HUDEP-2 (cell line): ENCODE results near the gene CFAP61.

Experiments
- DNase-seq, 76 experiments: peaks; one replicate each; lab custom pipeline; 2025; ENCODE audit not compliant: unreplicated experiment in 76 of 76; lab: John Stamatoyannopoulos, UW

Gene CFAP61

DNA sequence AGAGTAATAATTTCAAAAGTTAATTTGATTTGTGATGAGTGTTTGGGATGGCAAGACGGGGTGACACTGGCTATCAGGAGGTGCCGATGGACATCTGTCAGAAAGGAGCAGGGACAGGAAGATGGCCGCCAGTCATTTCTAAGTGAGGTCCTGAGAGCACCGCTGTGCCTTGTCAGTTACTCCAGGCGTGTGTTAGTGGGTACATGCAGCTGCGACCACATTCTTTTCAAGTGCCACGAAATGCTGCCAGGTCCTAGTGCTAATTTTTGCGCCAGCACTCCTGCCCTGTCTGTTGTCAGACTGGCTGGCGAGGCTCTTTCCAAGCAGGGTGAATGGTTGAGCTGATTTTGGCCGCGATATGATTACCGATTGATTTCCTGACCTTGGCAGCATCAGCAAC is 251.0 kb downstream of the CFAP61 start:
- DNase-seq = no peak

DNA sequence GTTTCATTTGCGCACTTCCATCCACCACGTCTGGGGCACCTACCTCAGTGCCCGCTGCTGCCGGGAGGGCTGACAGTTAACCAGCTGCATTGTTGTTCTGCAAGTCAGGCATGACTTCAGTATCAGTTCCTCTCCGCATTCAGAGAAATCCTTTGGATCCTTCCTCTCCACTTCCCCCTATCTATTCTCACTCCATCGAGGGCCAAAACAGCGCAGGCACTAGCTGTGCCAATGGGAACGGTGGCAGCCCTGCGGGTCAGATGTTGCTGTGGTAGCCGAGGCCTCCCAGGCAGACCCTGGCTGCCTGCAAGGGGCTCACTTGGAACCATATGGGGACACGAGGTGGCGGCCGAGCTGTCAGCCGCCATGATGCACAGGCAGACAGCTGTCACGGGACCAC is 251.4 kb downstream of the CFAP61 start:
- no peak for DNase-seq

DNA sequence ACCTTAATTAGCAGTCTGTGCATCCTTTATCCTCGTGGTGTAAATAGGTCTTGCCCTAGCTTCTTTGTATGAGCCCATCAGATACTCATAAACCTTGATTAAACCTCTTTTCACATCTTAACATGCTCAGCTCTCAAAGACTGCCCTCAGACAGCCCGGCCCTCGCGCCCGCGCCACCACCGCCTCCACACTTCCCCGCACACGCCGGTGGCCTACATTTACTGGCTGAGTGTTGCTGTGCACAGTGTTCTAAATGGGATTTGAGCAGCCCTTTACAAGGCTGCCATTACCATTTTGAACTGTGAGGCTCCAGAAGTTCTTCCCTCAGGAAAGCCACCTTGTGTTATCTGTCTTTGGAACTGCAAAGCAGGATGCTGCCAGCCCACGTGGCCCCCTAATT is 252.6 kb downstream of the CFAP61 start:
- DNase-seq = no peak

DNA sequence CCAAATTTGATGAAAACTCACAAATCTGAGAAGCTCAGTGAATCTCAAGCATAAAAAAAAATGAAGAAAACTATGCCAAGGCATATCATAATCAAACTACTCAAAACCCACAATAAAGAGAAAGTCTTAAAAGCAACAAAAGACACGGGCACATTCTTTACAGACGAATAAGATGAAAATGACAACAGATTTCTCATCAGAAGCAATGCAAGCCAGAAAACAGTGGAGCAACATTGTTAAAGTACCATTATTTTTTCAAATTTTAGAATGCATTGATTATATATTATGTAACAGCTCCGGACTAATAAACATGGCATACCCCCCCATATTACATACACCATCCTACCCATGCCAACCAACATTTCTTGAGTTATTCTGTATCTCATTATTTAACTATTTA is 260.2 kb downstream of the CFAP61 start:
- DNase-seq = no peak

DNA sequence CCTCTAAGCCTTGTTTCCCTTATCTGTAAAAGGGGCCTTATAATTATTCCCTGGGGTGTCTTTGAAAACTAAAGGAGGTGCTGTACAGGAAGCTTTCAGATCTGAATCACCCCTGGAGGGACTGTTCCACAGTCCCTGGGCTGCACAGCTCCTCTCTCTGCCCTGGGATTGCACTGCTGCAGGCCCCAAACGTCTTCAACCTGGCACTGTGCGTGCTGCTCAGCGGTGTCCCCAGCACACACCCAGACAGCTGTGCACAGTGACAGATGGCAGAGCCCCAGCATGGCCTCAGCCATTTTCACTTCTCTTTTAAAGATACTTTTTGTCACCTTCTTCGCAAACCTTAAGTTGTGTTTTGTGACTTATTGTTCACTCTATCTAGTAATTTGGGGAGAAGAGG is 264.9 kb downstream of the CFAP61 start:
- DNase-seq = no peak

DNA sequence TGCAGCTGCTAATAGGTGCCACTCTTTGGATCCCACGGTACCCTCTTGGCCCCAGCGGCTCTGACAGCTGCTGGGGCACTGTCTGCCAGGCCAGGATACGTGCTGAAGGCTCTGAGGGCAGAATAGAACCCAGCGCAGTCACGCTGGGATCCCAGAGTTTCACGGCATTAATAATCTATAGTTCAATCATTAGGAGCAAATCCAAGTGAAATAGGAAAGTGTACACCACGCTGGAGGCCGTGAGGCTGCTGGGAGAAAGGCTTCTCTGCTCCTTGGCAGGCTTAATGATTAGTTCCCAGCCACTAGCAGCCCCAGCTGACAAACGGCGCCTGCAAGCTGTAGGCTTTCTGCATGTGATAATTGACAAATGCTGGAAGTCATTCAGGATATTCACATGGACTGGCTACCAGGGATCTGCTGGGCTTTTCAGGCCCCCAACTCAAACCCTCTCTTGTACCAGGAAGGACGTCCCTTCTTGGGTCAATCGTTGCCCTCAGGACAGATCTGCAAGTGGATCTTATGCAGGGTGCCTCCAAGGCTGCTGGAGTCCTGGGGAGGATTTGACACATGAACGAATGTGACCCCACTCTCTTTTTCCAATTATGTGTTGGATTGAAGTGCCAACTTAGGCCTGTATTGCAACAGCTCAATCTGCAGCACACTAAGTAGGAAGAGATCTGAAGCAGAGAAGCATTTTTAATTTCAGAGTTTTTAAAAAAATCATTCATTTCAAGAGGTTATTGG is 265.5 kb downstream of the CFAP61 start:
- DNase-seq = no peak

DNA sequence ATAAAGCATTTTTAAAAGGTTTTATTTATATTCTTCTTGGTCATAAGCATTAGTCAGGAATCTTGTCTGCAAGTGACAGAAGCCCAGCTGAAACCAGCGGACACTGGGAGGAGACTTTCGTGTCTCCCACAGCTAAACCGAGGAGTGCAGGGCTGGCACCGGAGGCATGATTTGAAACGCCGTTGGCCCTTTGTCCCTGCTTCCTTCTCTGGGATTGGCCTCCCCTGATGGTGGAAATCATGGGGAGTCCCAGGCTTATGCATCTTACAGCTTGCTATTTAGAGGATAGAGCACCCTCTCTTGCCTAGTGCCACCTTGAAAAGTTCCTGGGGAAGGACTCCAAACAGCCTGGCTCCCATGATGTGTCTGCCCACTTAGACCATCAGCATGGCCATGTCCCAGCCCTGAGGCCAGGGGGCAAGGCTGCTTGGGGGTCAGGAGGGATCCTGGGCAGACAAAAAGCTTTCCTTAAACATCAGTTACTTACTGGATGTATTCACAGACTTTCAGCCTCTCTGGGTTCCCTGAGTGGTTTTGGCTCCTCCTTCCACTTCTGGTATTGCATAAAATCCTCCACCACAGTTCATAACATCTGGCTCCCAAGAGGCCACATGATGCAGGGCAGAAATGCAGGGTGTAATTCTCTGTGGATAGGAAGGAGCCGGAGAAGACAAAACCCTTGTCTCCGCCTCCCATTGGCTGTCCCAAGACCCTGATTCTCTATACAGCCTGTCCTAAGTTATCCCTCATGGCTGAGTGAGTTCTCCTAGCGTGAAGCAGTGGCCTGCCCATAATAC is 266.2 kb downstream of the CFAP61 start:
- no peak for DNase-seq

DNA sequence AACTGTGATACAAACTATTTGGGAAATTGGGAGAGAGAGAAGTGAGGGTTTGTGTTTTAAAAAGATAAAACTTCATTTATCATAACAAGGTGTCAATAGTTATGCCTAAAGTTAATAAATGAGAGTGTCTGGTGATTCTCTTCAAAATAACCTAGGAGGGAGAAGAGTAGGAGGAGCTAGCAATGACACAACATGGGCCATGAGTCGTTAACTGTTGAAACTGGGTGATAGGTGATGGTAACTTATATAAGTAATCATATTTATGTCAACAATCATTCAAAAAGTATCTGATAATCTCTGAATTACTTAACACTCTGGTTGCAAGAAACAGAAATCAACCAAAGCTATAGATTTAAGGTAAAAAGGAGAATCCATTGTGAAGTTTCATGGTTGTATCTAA is 268.8 kb downstream of the CFAP61 start:
- DNase-seq = no peak

DNA sequence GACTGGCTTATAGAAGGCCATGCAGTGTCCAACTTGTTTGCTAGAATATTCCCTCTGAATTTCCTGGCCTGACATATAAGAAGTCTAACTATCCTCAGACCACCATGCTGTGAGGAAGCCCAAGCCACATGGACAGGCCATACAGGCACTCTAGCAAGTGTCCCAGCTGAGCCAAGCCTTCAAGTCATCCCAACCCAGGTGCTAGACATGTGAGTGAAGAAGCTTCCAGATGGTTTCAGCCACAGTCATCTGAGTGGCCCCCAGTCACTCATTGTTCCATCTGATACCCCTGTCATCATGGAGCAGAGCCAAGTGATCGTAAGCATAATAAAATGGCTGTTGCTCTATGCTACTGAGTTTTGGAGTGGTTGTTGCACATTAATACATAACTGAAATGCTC is 269.6 kb downstream of the CFAP61 start:
- no peak for DNase-seq

DNA sequence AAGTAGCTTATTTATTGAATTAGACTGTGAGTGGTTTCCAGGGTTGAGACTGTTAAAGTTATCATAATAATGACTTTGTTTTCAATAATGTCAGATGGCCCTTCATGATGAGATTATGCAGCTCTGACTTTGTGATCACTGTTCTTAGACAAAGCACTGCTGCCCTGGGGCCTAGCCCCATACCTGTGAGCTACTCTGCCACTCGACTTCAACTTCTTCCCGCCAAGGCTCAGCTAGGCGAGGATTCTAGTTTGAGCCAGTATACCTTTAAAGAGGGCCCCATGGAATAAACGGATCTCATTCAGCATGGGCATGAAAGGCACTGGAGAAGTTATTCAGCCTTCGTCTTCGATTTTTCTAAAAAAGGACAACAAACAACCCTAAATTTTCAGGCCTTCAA is 270.6 kb downstream of the CFAP61 start:
- DNase-seq = no peak

DNA sequence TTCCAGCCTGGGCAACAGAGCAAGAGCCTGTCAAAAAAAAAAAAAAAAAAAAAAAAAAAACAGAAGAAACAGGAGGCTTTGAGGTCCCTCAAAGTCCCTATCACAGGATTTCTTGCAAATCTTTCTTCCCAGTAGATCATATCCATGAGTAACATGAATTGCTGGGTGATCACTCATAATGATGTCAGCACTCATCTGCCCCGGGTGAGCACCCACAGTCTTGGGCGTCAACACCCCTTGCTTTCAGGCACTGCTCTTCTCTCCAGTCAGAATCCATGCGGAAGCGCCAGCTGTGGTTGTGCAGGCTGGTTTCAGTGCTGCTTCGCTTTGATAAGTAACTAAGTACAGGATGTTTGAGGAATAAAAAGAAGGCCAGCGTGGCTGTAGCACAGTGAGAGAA is 275.4 kb downstream of the CFAP61 start:
- DNase-seq = no peak

DNA sequence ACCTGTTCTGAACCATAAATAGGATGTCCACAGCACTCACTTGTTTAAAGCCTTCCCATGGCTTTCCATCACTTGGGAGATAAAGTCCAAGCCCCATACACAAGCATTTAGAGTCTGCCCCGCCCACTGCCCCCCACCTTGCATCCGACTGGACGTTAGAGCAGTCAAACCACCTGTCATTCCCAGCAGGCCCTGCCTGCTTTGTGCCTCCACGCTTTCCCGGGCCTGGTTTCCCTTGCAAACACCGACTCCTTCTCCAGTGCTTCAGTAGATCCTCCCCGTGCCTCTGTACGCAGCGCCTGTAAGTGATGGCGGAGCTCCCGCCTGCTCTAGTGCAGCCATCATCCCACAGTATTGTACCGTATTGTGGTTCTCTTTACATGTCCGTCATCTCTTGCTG is 277.2 kb downstream of the CFAP61 start:
- no peak for DNase-seq

DNA sequence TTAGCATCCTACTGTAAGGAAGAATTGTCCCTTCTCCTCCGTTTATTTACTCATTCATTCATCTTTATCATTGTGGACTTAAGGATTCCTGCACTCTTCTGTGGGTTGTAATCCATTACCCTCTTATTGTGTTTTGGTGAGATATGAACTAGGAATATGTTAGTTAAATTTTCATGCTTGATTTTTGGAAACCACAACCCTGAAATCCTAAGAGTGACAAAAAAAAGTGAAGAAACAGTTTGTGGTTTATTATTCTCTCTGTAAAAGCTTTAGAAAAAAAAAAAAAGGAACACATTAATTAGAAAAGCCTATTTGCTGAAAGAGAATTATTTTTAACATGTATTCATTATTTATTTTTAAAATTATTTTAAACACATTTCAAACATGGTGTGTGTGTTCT is 278.8 kb downstream of the CFAP61 start:
- no peak for DNase-seq

DNA sequence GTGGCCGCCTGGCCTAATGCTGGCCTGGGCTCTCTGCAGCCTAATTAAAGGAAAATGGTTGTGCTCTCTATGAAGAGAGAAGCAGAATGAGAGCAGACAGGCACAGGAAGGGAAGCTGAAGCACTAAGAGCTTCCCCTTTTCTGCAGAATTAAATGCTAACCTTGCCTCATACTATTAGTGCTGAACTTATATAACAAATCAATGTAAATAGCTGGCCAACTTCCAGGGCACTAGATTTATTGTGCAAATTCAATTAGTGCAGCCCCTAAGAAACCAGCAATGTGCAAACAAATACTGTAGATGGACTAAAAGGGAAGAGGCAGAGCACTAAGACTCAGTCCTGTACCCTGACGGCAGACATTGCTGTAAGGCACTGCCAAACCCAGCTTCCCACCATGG is 279.5 kb downstream of the CFAP61 start:
- DNase-seq = no peak

DNA sequence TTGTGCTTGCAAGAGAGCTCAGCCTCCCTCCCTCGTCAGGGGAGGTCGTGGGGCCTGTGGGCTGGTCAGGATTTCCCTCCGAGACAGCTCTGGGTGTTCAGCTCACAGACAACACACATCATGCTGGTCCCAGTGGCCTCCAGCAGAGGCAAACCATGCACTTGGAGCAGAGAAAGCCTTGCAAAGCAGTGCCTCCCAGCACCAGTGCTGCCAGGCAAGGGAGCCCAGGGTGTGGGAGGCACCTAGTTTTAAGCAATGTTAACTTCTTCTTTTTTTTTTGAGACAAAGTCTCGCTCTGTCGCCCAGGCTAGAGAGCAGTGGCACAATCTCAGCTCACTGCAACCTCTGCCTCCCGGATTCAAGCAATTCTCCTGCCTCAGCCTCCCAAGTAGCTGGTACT is 281.5 kb downstream of the CFAP61 start:
- DNase-seq = no peak

DNA sequence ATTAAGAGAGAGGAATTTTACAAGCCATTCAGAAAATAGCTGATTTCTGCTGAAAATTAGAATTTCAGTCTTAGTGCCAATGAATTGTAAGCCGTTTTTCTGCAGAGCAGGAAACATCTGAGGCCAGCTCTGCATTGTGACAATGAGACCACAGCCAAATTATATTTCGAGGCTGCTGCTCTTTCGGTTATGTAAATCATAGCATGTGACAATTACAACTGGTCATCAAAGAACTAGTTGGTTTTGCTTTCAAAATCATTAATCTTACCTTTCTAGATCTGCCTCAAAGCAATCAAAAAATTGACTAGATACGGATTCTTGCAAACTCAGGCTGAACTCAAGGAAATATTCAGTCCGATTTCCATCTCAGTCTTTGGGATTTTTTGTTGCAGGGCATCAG is 282.2 kb downstream of the CFAP61 start:
- no peak for DNase-seq

DNA sequence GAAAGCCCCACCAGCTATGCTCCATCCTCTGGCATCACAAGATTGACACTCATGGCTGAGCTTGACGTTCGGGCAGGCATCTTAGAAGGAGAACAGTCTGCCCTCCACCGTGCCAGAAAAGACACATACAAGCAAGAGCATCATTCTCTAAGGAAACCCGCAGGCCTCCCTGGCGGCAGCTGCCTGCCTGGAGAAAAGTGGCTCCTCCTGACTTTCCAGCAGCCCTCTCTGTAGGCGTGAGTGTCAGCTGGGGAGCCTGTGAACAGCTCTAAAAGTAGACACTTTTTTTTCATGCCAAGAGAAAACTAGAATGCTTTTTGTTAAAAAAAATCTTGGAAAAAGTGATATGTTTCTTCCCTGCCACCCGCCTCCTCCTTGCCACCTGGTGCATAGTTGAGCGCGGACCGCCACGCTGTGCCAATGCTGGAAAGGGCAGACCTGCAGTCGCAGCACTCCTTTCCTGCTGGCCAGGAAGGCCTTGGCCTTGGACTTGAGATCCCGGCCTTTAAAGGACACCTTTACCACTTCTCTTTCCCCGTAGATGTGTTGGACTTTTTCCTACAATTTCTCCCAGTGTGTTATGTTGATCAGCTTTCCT is 285.9 kb downstream of the CFAP61 start:
- DNase-seq = no peak

DNA sequence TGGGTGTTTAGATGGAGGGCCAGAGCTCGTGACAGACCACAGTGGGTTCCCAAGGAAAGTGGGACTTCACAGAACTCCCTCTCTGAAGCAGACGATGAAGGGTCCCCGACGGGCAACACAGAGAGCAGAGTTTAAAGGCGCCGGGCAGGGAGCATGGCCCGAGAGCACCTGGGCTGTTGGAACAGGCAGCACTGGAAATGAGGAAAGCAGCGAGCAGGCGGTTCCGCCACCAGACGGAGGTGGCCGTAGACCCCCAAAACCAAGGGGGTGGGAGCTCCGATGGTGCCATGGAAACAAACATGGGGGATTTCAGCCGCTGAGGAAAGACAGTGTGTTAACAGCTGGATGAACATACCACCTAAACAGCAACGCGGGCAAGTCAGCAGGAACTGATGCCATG is 288.1 kb downstream of the CFAP61 start:
- no peak for DNase-seq

DNA sequence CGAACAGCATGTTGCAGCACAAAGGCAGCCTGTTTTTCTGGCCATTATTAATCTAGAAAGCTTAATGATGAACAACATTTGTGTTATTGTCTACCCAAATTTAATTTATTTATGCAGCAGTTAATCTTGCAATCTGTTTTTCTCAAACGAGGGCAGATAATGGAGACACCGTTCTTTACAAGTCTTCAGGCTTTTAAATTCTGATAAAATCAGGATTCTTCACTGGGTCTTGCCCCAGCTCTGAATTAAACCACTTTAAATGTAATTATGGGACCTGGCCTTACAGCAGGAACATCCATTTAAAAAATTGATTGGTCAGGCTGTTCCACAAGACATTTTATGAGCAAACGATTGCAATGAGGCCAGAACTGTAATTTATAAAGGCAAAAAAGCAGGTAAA is 289.0 kb downstream of the CFAP61 start:
- DNase-seq = no peak

DNA sequence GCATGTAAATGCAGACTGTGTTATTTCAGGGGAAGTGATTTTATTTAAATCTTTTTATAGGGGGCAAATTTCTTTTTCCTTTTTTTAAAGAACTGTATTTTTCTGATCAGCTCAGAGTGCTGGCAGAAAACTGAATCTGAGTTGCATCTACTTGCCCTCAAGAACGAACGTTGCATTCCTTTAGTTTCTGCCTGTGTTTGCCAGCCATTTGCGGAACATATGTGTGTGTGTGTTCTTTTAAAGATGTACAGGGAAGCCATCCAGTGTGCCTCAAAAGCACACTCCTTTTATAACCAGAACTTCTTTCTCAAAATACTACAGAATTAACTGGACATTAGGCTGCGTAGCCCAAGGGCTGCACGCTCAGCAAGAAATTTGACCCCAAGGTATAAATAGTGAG is 289.7 kb downstream of the CFAP61 start:
- DNase-seq = no peak

DNA sequence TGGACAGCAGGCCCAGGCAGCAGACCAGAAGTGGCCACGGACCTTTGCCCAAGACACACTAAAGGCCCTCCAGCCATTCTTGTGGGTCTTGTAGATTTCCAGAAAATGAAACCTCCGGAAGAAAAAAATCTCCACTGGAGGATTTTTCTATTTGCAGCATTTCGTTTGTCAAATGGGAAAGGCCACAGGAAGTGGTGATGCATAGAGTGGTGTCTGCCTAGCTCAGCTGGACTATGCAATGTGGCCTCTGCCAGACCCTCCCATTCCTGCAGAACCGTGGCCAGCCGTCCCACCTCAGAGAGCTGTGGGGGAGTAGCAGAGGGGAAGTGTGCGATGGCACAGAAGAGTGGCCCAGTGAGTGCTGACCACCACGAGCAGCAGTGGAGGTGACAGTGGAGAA is 291.6 kb downstream of the CFAP61 start:
- DNase-seq = no peak

DNA sequence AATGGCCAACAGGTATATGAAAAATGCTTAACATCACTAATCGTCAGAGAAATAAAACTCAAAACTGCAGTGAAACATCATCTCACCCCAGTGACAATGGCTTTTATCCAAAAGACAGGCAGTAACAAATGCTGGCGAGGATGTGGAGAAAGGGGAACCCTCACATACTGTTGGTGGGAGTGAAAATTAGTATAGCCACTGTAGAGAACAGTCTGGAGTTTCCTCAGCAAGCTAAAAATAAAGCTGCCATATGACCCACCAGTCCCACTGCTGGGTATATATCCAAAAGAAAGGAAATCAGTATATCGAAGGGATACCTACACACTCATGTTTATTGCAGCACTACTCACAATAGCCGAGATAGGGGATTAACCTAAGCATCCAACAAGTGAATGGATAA is 292.1 kb downstream of the CFAP61 start:
- no peak for DNase-seq
